Measurements from ENCODE around the gene ULK2. TPM values are rescaled to one million over a fixed set of nuclear protein-coding genes. Genes with fewer than 3 reads are reported as not detected.

ULK2 gene
- total and polyA plus RNA-seq, 10 of the 15 experiments (the other 5 are each of a cell fraction or from before 2014, with no cell fraction given) = 0.29 to 5.3 (median 1.6) TPM

DNA sequence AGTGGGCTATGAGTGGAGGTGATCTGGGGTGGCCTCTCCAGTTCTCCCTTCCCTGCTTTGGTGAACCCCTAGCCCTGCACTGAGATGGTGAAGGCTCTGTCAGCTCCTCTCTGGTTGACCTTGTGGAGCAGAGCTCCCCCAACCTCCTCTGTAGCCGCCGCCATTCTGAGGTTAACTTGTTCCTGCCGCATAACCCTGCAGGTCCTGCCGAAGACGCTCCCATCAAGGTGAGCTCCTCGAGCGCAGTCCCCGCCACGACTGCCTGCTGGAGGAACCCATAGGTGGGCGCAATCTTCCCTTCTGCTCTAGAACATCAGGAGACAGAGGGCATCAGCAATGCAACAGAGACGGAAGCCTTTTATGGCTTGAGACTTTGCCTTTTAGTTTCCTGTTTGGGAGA, 136.1 kb downstream of the ULK2 start:
- RAD21 ChIA-PET (ENCODE audit: unreplicated experiment) = no interaction called here
- no peak overlapping the region for H3K4me2 ChIP-seq (ENCODE audit: control insufficient read depth, insufficient read depth)
- no peaks in the 10 kb centered on the region for H3K27me3 ChIP-seq (replicated peaks in 1 of 2; ENCODE audit: control insufficient read depth in 2 of 2, insufficient read depth in 2 of 2, low read length in 1 of 2)
- ATAC-seq (no peak), DNase-seq (ENCODE audit: low read depth, low spot score) (no peak), FAIRE-seq (no peak)
- H3K9ac ChIP-seq (ENCODE audit: control insufficient read depth, insufficient read depth, low read length) = no peak overlapping the region
- H3K4me1 ChIP-seq (ENCODE audit: control insufficient read depth, insufficient read depth, low read length) = no peaks in the 10 kb centered on the region
- intact Hi-C loops (cut with micrococcal nuclease; ENCODE audit: unreplicated experiment) (no loop called here), in situ Hi-C loops (cut with MboI) (no loop called here)
- no peak overlapping the region for H3K27ac ChIP-seq (ENCODE audit: control insufficient read depth, insufficient read depth)
- H4K20me1 ChIP-seq (ENCODE audit: control insufficient read depth, insufficient read depth) = no peaks in the 10 kb centered on the region
- H3K36me3 ChIP-seq (ENCODE audit: control insufficient read depth in 2 of 2, insufficient read depth in 2 of 2, low read length in 1 of 2) = no peaks in the 10 kb centered on the region
- no peak overlapping the region for H2AFZ ChIP-seq (ENCODE audit: control insufficient read depth, low read depth, low read length)
- no peak for TF ChIP-seq RBBP5 (conservative IDR thresholded peaks at IDR 0.05)
- TF ChIP-seq, protein P1, sequence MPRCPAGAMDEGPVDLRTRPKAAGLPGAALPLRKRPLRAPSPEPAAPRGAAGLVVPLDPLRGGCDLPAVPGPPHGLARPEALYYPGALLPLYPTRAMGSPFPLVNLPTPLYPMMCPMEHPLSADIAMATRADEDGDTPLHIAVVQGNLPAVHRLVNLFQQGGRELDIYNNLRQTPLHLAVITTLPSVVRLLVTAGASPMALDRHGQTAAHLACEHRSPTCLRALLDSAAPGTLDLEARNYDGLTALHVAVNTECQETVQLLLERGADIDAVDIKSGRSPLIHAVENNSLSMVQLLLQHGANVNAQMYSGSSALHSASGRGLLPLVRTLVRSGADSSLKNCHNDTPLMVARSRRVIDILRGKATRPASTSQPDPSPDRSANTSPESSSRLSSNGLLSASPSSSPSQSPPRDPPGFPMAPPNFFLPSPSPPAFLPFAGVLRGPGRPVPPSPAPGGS (IDR thresholded peaks at IDR 0.05; ENCODE audit: borderline replicate concordance, insufficient read depth, low read depth, low read length, poor library complexity, severe bottlenecking) = no peak
- TF ChIP-seq SMC3 (IDR thresholded peaks at IDR 0.05; ENCODE audit: borderline replicate concordance, low read length) = no peak
- TF ChIP-seq MEF2B (IDR thresholded peaks at IDR 0.05; ENCODE audit: partially characterized antibody, poor library complexity, severe bottlenecking) = no peak
- TF ChIP-seq MTA2 (IDR thresholded peaks at IDR 0.05; ENCODE audit: low read depth) = no peak
- no peak for TF ChIP-seq BRCA1 (IDR thresholded peaks at IDR 0.05; ENCODE audit: low read depth, low read length)
- TF ChIP-seq, protein P2, sequence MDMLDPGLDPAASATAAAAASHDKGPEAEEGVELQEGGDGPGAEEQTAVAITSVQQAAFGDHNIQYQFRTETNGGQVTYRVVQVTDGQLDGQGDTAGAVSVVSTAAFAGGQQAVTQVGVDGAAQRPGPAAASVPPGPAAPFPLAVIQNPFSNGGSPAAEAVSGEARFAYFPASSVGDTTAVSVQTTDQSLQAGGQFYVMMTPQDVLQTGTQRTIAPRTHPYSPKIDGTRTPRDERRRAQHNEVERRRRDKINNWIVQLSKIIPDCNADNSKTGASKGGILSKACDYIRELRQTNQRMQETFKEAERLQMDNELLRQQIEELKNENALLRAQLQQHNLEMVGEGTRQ (IDR thresholded peaks at IDR 0.05; ENCODE audit: borderline replicate concordance, low read depth, low read length) = no peak
- no TSS peak for BruUV-seq (replicated peaks)
- CTCF ChIA-PET = no interaction called here
- 61% methylated on average over 11 of the region's 11 CpGs for WGBS (ENCODE audit: insufficient coverage, insufficient replicate concordance, low lambda C conversion rate, missing lambda C conversion rate)
- H3K9me3 ChIP-seq (replicated peaks; ENCODE audit: control insufficient read depth, insufficient read depth, low read length) = no peaks in the 10 kb centered on the region
- SMC1A ChIA-PET (ENCODE audit: uncharacterized antibody, unreplicated experiment) = no interaction called here
- no peak overlapping the region for H3K4me3 ChIP-seq
- POLR2A ChIA-PET = no interaction called here
- no peaks in the 10 kb centered on the region for H3K79me2 ChIP-seq (ENCODE audit: control insufficient read depth, insufficient read depth, low read length)
